Activated CD8-positive, alpha-beta T cell treated with anti-CD3 and anti-CD28 coated beads for 36 hours (primary cell): ENCODE data around the gene ATP6V1B1. TPM values are rescaled to one million over a fixed set of nuclear protein-coding genes. Genes with fewer than 3 reads are reported as not detected.

ENCODE experiments used
- total RNA-seq, 2 experiments: library from RNA; stranded (reverse); gene quantifications; one replicate each; pipeline ENCODE4 v1.2.3, GENCODE V29; 2021

ATP6V1B1 gene
- total RNA-seq, 2 experiments from 2014 or later: not detected

Other genes with a start within 250 kb of the ATP6V1B1 start
- 10 to 100 TPM; 24.5 to 26.3 TPM for gene ADD2, start 167.7 kb upstream of the ATP6V1B1 start, total RNA-seq
- not detected for gene FIGLA, start 145.3 kb upstream of the ATP6V1B1 start, total RNA-seq
- not detected for gene CLEC4F, start 115.3 kb upstream of the ATP6V1B1 start, total RNA-seq
- not detected for gene CD207, start 100.1 kb upstream of the ATP6V1B1 start, total RNA-seq
- not detected for gene VAX2, start 35.3 kb upstream of the ATP6V1B1 start, total RNA-seq
- gene ANKRD53, start 42.7 kb downstream of the ATP6V1B1 start, total RNA-seq: not detected
- 10 to 100 TPM; 38.8 to 39.9 TPM for gene TEX261, start 59.0 kb downstream of the ATP6V1B1 start, total RNA-seq
- 10 to 100 TPM; 33.6 to 38.7 TPM for gene NAGK, start 132.7 kb downstream of the ATP6V1B1 start, total RNA-seq
- 10 to 100 TPM; 13.8 to 14.0 TPM for gene MCEE, start 194.3 kb downstream of the ATP6V1B1 start, total RNA-seq
- gene MPHOSPH10, start 194.7 kb downstream of the ATP6V1B1 start, total RNA-seq: 10 to 100 TPM; 41.7 to 47.0 TPM